Naive B cell (primary cell): ENCODE data around the gene PLXDC1. TPM values are rescaled to one million over a fixed set of nuclear protein-coding genes. Genes with fewer than 3 reads are reported as not detected.
"Not testable (repeated sequence)": the region's sequence is repeated elsewhere in the genome, so short reads cannot be mapped to it uniquely, and the experiment has no call there.

ENCODE experiments used
- ATAC-seq, 2 donors: fragments of 150-1000 bp; cut with Tn5 transposase; 2 replicates each; pipeline ENCODE4 v1.10.0; 2021; ENCODE audit warnings: low read depth in 2 of 2, mild to moderate bottlenecking in 2 of 2, moderate library complexity in 2 of 2
- DNase-seq: peaks from one replicate; pipeline ENCODE4 v3.0.0; 2022
- H3K27ac Mint-ChIP-seq, 6 donors: one replicate each; pipeline ENCODE4 v1.8.0; 2020 to 2022; ENCODE audit warnings: mild to moderate bottlenecking in 6 of 6, mixed read lengths in 6 of 6, moderate library complexity in 5 of 6, inconsistent platforms in 2 of 6
- H3K27me3 Mint-ChIP-seq, 3 donors: one replicate each; pipeline ENCODE4 v1.8.0; 2021 to 2022; ENCODE audit warnings: mixed read lengths in 3 of 3, mild to moderate bottlenecking in 1 of 3
- H3K36me3 Mint-ChIP-seq, 2 donors: one replicate each; pipeline ENCODE4 v1.8.0; 2020 to 2022; ENCODE audit warnings: mixed read lengths in 2 of 2, inconsistent platforms in 1 of 2, mild to moderate bottlenecking in 1 of 2
- H3K4me1 Mint-ChIP-seq, 3 donors: one replicate each; pipeline ENCODE4 v1.8.0; 2020 to 2022; ENCODE audit warnings: mixed read lengths in 3 of 3, inconsistent platforms in 1 of 3, mild to moderate bottlenecking in 1 of 3, moderate library complexity in 1 of 3
- H3K4me3 Mint-ChIP-seq, 8 donors: one replicate each; pipeline ENCODE4 v1.8.0; 2020 to 2022; ENCODE audit warnings: mild to moderate bottlenecking in 8 of 8, mixed read lengths in 8 of 8, moderate library complexity in 8 of 8, inconsistent platforms in 2 of 8
- H3K9me3 Mint-ChIP-seq, 7 donors: one replicate each; pipeline ENCODE4 v1.8.0; 2020 to 2022; ENCODE audit warnings: mixed read lengths in 7 of 7, mild to moderate bottlenecking in 5 of 7, inconsistent platforms in 2 of 7, moderate library complexity in 1 of 7
- polyA plus RNA-seq, 6 donors: library from polyadenylated mRNA; unstranded; fragments of 300-500 nt; fragmentation: Illumina TruSeq; gene quantifications; one replicate each; pipeline ENCODE4 v1.2.3, GENCODE V29; 2021; ENCODE audit warnings: low read depth in 6 of 6

Gene PLXDC1
- polyA plus RNA-seq, 6 donors from 2014 or later = not detected

- peaks cover 4 to 6% (median 5%) of the 10 kb centered on the region in 3 donors for H3K4me1 Mint-ChIP-seq
- peak; percentile 23 for DNase-seq
- no peak overlapping the region for H3K4me3 Mint-ChIP-seq
- peak; percentile 68 to 71 for ATAC-seq
- H3K27me3 Mint-ChIP-seq = peaks cover 6 to 9% (median 9%) of the 10 kb centered on the region in 3 donors
- no peaks in the 10 kb centered on the region for H3K36me3 Mint-ChIP-seq
- no peak overlapping the region for H3K27ac Mint-ChIP-seq
- no peaks in the 10 kb centered on the region for H3K9me3 Mint-ChIP-seq
Observed at GRCh38 chr17:39069114-39069756, 82.2 kb downstream of the PLXDC1 start.

- Mint-ChIP-seq H3K4me3 (no peak overlapping the region), H3K9me3 (no peaks in the 10 kb centered on the region), H3K27me3 (peaks cover 6 to 9% (median 8%) of the 10 kb centered on the region in 3 donors), H3K27ac (no peak overlapping the region), H3K36me3 (no peaks in the 10 kb centered on the region), H3K4me1 (peaks cover 4 to 6% (median 5%) of the 10 kb centered on the region in 3 donors)
- DNase-seq (no peak), ATAC-seq (no peak)
Observed at GRCh38 chr17:39064819-39065218, 86.6 kb downstream of the PLXDC1 start.

GRCh38 chr17:39064374-39064773, 87.1 kb downstream of the PLXDC1 start:
- H3K27ac Mint-ChIP-seq = no peak overlapping the region
- DNase-seq (no peak), ATAC-seq (no peak)
- no peak overlapping the region for H3K4me3 Mint-ChIP-seq
- peaks cover 1 to 2% (median 2%) of the 10 kb centered on the region in 3 donors for H3K4me1 Mint-ChIP-seq
- peaks cover 2 to 6% (median 4%) of the 10 kb centered on the region in 3 donors for H3K27me3 Mint-ChIP-seq
- no peaks in the 10 kb centered on the region for H3K36me3 Mint-ChIP-seq
- H3K9me3 Mint-ChIP-seq = no peaks in the 10 kb centered on the region

- Mint-ChIP-seq H3K36me3 (no peaks in the 10 kb centered on the region), H3K27me3 (peaks cover 0 to 4% (median 0%) of the 10 kb centered on the region in 3 donors), H3K4me3 (no peak overlapping the region), H3K9me3 (no peaks in the 10 kb centered on the region), H3K4me1 (no peaks in the 10 kb centered on the region), H3K27ac (no peak overlapping the region)
- ATAC-seq (no peak), DNase-seq (no peak)
Observed at GRCh38 chr17:39063681-39064069, 87.8 kb downstream of the PLXDC1 start.

GRCh38 chr17:39062846-39063680, 88.4 kb downstream of the PLXDC1 start:
- Mint-ChIP-seq H3K27me3 (peaks cover 0 to 4% (median 0%) of the 10 kb centered on the region in 3 donors), H3K36me3 (no peaks in the 10 kb centered on the region), H3K27ac (no peak overlapping the region), H3K4me3 (no peak overlapping the region), H3K4me1 (no peaks in the 10 kb centered on the region), H3K9me3 (no peaks in the 10 kb centered on the region)
- no peak for DNase-seq
- ATAC-seq = no peak

GRCh38 chr17:39058524-39058923, 92.9 kb downstream of the PLXDC1 start:
- peak overlapping the region in 1 of 6 donors; percentile 64 for H3K27ac Mint-ChIP-seq
- peak overlapping the region in 3 of 8 donors; percentile 41 to 90 (median 60) for H3K4me3 Mint-ChIP-seq
- H3K9me3 Mint-ChIP-seq = no peaks in the 10 kb centered on the region
- no peak for ATAC-seq
- H3K27me3 Mint-ChIP-seq = peaks cover 0 to 2% (median 1%) of the 10 kb centered on the region in 3 donors
- peaks cover 4 to 7% (median 7%) of the 10 kb centered on the region in 3 donors for H3K4me1 Mint-ChIP-seq
- no peak for DNase-seq
- H3K36me3 Mint-ChIP-seq = no peaks in the 10 kb centered on the region

- Mint-ChIP-seq H3K27ac (no peak overlapping the region), H3K4me3 (peak overlapping the region; percentile 41 to 90 (median 85)), H3K9me3 (no peaks in the 10 kb centered on the region), H3K27me3 (peaks cover 4 to 10% (median 7%) of the 10 kb centered on the region in 3 donors), H3K36me3 (no peaks in the 10 kb centered on the region), H3K4me1 (peaks cover 4 to 7% (median 7%) of the 10 kb centered on the region in 3 donors)
- ATAC-seq = no peak
- DNase-seq = no peak
Observed at GRCh38 chr17:39057701-39058206, 93.7 kb downstream of the PLXDC1 start.

GRCh38 chr17:39054111-39054645, 97.3 kb downstream of the PLXDC1 start:
- H3K4me1 Mint-ChIP-seq = peaks cover 4 to 7% (median 7%) of the 10 kb centered on the region in 3 donors
- H3K4me3 Mint-ChIP-seq = peak overlapping the region in 1 of 8 donors; percentile 33
- ATAC-seq (no peak), DNase-seq (no peak)
- peaks cover 0 to 10% (median 0%) of the 10 kb centered on the region in 7 donors for H3K9me3 Mint-ChIP-seq
- H3K27me3 Mint-ChIP-seq = peaks cover 4 to 34% (median 26%) of the 10 kb centered on the region in 3 donors
- H3K27ac Mint-ChIP-seq = no peak overlapping the region
- H3K36me3 Mint-ChIP-seq = no peaks in the 10 kb centered on the region

GRCh38 chr17:39052423-39052822, 99.0 kb downstream of the PLXDC1 start:
- Mint-ChIP-seq H3K4me3 (peak overlapping the region in 1 of 8 donors; percentile 19), H3K9me3 (peaks cover 0 to 21% (median 6%) of the 10 kb centered on the region in 7 donors), H3K27me3 (peaks cover 4 to 34% (median 26%) of the 10 kb centered on the region in 3 donors)
- not testable (repeated sequence) for DNase-seq, H3K4me1 Mint-ChIP-seq, ATAC-seq, H3K36me3 Mint-ChIP-seq, H3K27ac Mint-ChIP-seq

GRCh38 chr17:39051001-39051585, 100.3 kb downstream of the PLXDC1 start:
- DNase-seq (no peak), ATAC-seq (no peak)
- Mint-ChIP-seq H3K27me3 (peaks cover 4 to 34% (median 26%) of the 10 kb centered on the region in 3 donors), H3K27ac (no peak overlapping the region), H3K4me3 (no peak overlapping the region), H3K36me3 (no peaks in the 10 kb centered on the region), H3K4me1 (no peaks in the 10 kb centered on the region), H3K9me3 (peaks cover 0 to 34% (median 17%) of the 10 kb centered on the region in 7 donors)

- peaks cover 6 to 21% (median 16%) of the 10 kb centered on the region in 3 donors for H3K27me3 Mint-ChIP-seq
- H3K36me3 Mint-ChIP-seq = no peaks in the 10 kb centered on the region
- peaks cover 0 to 36% (median 25%) of the 10 kb centered on the region in 7 donors for H3K9me3 Mint-ChIP-seq
- no peaks in the 10 kb centered on the region for H3K4me1 Mint-ChIP-seq
- H3K4me3 Mint-ChIP-seq = no peak overlapping the region
- ATAC-seq = no peak
- H3K27ac Mint-ChIP-seq = no peak overlapping the region
- DNase-seq = no peak
Observed at GRCh38 chr17:39045948-39046679, 105.3 kb downstream of the PLXDC1 start.

- Mint-ChIP-seq H3K27me3 (peaks cover 21 to 47% (median 26%) of the 10 kb centered on the region in 3 donors), H3K36me3 (no peaks in the 10 kb centered on the region), H3K4me1 (no peaks in the 10 kb centered on the region), H3K4me3 (no peak overlapping the region), H3K27ac (no peak overlapping the region), H3K9me3 (no peaks in the 10 kb centered on the region)
- no peak for DNase-seq
- ATAC-seq = no peak
Observed at GRCh38 chr17:39036009-39036408, 115.4 kb downstream of the PLXDC1 start.
